Thoracic aorta endothelial cell (primary cell): ENCODE data around the gene PLK2. TPM values are rescaled to one million over a fixed set of nuclear protein-coding genes. Genes with fewer than 3 reads are reported as not detected.

ENCODE experiments used
- total RNA-seq: library from RNA; depleted of rRNA; stranded (reverse); fragments of >200 nt; gene quantifications from 2 replicates; pipeline ENCODE4 v1.2.3, GENCODE V29; 2012

PLK2 gene
- 356 and 783 TPM in 2 replicates for total RNA-seq

GRCh38 chr5:58460002-58460731 lies at the start of gene PLK2:
TSS of gene PLK2 (minus strand) at chr5:58460086. CDS start at chr5:58459959, 127 bp downstream.

GRCh38 chr5:58491216-58491892 lies 31.5 kb upstream of the PLK2 start, which contains the start of gene GAPT:
TSS of gene GAPT (plus strand) at chr5:58491435. CDS start at chr5:58494537, 3,102 bp downstream.

Other genes with a start within 250 kb of the PLK2 start
- gene GAPT, start 31.3 kb upstream of the PLK2 start, total RNA-seq, result under 0.01 TPM in 1 of 2 replicates, not detected in the other
- gene RAB3C, start 123.0 kb upstream of the PLK2 start, total RNA-seq, result not detected in 2 replicates